VCaP (cell line): ENCODE data around the gene ARHGEF6.

Experiments
- H3K27ac ChIP-seq: fragments of 450-650 bp; 2 replicates; pipeline ENCODE4 v1.5.1; 2017
- TF ChIP-seq, protein P1 (sequence below): fragments of 450-650 bp; conservative IDR thresholded peaks from 2 replicates; pipeline ENCODE4 v1.5.1; 2017; ENCODE audit warnings: mild to moderate bottlenecking, moderate library complexity

The ARHGEF6 gene

DNA sequence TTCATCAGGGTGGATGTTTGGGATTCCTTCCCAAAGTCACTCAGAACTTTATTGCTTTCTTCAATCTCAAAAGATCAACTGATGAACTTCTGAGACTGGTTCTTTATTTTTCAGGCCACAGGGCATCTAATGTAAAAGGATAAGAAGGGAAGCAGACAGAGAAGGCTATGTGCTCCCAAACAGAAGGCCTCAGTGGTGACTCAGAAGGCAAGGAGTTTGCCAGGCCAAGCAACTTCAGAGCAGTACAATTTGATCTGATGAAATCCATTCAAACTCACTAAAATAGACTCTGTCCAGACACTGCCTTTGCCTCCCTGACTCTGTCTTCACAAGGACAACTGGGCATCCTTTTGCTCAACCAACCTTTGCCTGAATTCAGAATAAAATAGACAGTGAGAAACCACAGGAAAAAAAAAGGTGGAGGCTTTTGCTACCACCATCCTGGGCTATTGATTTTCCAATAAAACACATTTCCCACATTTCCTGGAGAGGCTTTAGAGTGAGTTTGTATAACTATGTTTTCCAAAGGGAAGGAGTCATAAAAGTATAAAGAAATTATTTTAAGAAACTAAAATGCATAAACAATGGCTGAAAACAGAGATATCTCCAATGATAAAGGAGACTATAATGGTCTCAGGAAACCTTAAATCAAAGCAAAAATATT is 55.2 kb downstream of the ARHGEF6 start:
- TF ChIP-seq, protein P1, sequence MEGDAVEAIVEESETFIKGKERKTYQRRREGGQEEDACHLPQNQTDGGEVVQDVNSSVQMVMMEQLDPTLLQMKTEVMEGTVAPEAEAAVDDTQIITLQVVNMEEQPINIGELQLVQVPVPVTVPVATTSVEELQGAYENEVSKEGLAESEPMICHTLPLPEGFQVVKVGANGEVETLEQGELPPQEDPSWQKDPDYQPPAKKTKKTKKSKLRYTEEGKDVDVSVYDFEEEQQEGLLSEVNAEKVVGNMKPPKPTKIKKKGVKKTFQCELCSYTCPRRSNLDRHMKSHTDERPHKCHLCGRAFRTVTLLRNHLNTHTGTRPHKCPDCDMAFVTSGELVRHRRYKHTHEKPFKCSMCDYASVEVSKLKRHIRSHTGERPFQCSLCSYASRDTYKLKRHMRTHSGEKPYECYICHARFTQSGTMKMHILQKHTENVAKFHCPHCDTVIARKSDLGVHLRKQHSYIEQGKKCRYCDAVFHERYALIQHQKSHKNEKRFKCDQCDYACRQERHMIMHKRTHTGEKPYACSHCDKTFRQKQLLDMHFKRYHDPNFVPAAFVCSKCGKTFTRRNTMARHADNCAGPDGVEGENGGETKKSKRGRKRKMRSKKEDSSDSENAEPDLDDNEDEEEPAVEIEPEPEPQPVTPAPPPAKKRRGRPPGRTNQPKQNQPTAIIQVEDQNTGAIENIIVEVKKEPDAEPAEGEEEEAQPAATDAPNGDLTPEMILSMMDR: no peak
- H3K27ac ChIP-seq: no peak overlapping the region; the same call in 1 of the 2 replicates

DNA sequence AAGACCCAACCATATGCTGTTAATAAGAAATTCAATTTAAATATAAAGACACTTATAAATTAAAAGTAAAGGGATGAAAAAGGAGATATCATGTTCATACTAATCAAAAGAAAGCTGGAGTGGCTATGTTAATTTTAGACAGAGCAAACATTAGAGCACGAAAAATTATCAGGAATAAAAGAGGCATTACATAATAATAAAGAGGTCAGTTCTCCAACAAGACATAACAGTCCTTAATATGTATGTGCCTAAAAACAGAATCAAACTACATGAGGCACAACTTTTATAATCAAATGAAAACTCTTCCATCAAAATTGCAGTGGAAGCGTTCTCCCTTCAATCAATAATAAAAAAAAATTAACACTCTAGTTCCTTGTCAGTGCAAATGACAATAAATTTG is 62.6 kb downstream of the ARHGEF6 start:
- no peak overlapping the region for H3K27ac ChIP-seq
- TF ChIP-seq, protein P1: no peak

DNA sequence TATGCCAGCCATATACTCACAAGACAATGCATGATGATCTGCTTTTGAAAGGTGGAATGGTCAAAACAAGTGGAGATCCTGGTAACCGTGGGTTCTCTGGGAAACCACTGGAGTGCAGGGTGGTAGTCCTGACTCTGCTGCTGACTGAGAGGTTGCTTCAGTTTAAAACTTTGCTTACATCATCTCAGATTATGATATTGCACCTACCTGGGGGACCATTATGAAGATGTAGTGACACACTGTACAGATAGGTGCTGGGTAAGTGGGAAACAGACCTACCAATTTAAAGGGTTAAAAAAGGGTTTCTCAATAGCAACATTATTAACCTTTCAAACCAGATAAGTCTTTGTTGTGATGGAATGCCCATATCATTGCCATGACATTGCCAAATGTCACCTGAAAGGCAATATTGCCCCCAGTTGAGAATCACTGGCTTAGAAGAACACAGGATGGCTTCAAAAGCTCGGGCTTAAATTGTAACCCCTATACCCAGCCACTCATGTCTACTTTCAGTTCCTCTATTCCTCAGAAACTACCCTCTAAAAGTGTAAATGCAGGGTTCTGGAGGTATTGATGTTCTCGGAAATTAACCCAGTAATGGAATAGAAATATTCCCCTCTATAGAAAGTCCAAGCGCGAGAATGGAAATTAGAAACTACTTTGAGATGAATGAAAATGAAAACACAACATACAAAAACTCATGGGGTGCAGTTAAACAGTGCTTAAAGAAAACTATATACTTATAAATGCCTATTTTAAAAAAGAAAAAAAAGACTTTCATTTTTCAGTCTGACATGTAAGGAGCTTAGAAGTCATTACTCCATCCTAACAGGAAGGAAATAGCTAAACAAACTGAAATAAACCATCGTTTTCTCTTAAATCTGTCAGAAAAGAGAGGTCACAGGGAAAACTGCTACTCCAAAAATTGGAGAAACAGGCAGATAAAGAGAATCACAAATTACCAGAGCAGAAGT is 65.8 kb downstream of the ARHGEF6 start:
- no peak overlapping the region for H3K27ac ChIP-seq

DNA sequence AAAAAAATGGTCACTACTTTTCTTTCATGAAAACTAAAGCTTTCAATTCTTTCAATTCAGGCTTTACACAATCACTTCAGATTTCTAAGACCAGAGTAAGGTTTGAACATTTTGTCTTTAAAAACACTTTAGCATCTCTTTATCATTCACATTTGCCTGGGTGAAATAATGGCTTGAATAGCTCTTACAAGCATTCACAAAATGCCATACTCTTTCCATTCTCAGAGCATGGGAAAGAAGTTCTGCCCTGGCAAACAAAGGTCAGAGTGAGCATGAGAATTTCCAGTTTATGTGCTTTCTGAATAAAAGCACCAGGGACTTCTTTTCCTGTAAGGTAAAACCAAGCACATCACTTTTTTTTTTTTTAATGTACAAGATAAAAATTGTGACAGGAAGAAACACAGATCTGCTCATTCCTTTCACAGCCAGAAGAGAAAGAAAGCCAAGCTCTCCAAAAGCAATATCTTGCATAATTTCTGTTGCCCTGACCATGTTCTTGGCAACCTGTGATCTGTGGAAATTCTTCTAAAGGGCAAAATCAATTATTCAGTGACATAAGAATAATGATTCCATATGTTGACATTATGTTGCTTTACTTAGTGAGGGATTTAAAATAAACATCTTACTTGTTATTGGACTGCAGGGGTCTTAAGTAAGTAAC is 68.0 kb downstream of the ARHGEF6 start:
- H3K27ac ChIP-seq: no peak overlapping the region
- TF ChIP-seq, protein P1: no peak

More for the DNA sequence above, 65.8 kb downstream of the ARHGEF6 start:
- TF ChIP-seq, protein P1: no peak

DNA sequence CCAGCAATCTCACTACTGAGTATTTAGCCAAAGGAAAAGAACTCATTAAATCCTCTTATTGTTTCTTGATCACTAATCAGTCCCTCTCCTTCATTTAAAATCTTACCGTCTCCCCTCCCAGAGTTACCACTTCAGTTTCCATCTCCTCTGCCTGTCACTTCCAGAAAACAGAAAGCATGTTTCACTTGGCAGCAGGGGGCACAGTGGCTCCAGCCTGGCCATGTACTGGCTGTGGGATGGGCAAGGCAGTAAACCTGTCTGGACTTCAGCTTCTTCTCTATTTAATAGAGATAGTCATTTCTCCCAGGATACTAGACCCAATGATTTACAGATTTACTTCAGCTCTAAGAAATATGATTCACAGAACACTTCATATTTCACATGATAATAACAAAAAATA is 69.6 kb downstream of the ARHGEF6 start:
- H3K27ac ChIP-seq: no peak overlapping the region
- TF ChIP-seq, protein P1: peak; percentile 81

DNA sequence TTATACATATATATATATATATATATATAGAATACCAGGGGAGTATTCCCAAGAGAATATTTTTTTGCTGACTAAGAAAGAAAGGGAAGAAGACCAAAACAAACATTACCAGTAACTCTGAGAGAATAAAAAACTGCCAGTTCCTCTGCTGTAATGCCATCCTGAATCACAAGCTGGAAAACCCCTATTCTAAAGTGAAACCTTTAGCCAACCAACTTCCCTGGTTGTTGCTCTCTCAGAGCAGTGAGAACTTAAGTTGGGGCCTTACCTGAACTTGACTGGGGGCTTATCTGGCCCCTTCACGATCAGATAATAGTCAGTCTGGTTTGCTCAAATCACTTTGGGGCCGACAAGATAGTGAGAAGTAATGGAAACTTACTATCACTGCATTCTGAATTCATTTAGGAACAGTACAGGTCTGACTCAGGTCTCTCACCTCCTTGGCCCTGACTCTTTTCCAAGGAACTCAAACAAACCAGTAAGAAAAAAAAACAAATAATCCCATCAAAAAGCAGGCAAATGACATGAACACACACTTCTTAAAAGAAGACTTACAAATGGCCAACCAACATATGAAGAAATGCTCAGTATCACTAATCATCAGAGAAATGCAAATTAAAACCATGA is 70.3 kb downstream of the ARHGEF6 start:
- H3K27ac ChIP-seq: no peak overlapping the region
- TF ChIP-seq, protein P1: no peak
